ENCODE measurements around the gene TSNAX.
A peak's percentile ranks its signal among the peaks of the same experiment; 100 is the strongest.

The TSNAX gene

GRCh38 chr1:231594749-231595148, 66.3 kb downstream of the TSNAX start:
- Histone ChIP-seq H4K20me1 (ENCODE audit: insufficient read depth, low read length, poor library complexity, severe bottlenecking) (no peaks in the 10 kb centered on the region), H2AFZ (ENCODE audit: low read length) (no peak overlapping the region), H3K4me1 (ENCODE audit: insufficient read depth, low read length, poor library complexity, severe bottlenecking) (peaks cover 7% of the 10 kb centered on the region), H3K4me2 (ENCODE audit: low read depth, low read length, poor library complexity, severe bottlenecking) (no peak overlapping the region), H3K9me2 (replicated peaks; ENCODE audit: low read depth, low read length) (no peaks in the 10 kb centered on the region), H3K9ac (ENCODE audit: low read depth, low read length, poor library complexity, severe bottlenecking) (no peak overlapping the region), H3K36me3 (ENCODE audit: insufficient read depth, low read length) (no peaks in the 10 kb centered on the region), H3F3A (ENCODE audit: low read depth) (no peaks in the 10 kb centered on the region), H3K9me3 (ENCODE audit: insufficient read depth, low read depth, low read length) (no peaks in the 10 kb centered on the region), H3K27me3 (ENCODE audit: insufficient read depth, low read length, poor library complexity, severe bottlenecking) (no peaks in the 10 kb centered on the region), H3K79me2 (ENCODE audit: insufficient read depth, low read length) (no peaks in the 10 kb centered on the region), H3K4me3 (ENCODE audit: low read length, poor library complexity, severe bottlenecking) (no peak overlapping the region)
- TF ChIP-seq EZH2phosphoT487 (IDR thresholded peaks at IDR 0.05; ENCODE audit: borderline replicate concordance) (no peak), CTCF (conservative IDR thresholded peaks at IDR 0.05; ENCODE audit: low read length) (no peak)

GRCh38 chr1:231596337-231596791, 67.9 kb downstream of the TSNAX start:
- Histone ChIP-seq H4K20me1 (ENCODE audit: insufficient read depth, low read length, poor library complexity, severe bottlenecking) (no peaks in the 10 kb centered on the region), H3K9me3 (ENCODE audit: insufficient read depth, low read depth, low read length) (no peaks in the 10 kb centered on the region), H2AFZ (ENCODE audit: low read length) (peak overlapping the region; percentile 18; the same call in 1 of the 2 replicates), H3F3A (ENCODE audit: low read depth) (no peaks in the 10 kb centered on the region), H3K36me3 (ENCODE audit: insufficient read depth, low read length) (no peaks in the 10 kb centered on the region), H3K4me1 (ENCODE audit: insufficient read depth, low read length, poor library complexity, severe bottlenecking) (peaks cover 7% of the 10 kb centered on the region), H3K79me2 (ENCODE audit: insufficient read depth, low read length) (no peaks in the 10 kb centered on the region), H3K9ac (ENCODE audit: low read depth, low read length, poor library complexity, severe bottlenecking) (no peak overlapping the region), H3K27me3 (ENCODE audit: insufficient read depth, low read length, poor library complexity, severe bottlenecking) (no peaks in the 10 kb centered on the region), H3K4me2 (ENCODE audit: low read depth, low read length, poor library complexity, severe bottlenecking) (no peak overlapping the region), H3K4me3 (ENCODE audit: low read length, poor library complexity, severe bottlenecking) (no peak overlapping the region), H3K9me2 (replicated peaks; ENCODE audit: low read depth, low read length) (no peaks in the 10 kb centered on the region)
- TF ChIP-seq CTCF (conservative IDR thresholded peaks at IDR 0.05; ENCODE audit: low read length) (no peak), EZH2phosphoT487 (IDR thresholded peaks at IDR 0.05; ENCODE audit: borderline replicate concordance) (no peak)

GRCh38 chr1:231597971-231598370, 69.5 kb downstream of the TSNAX start:
- Histone ChIP-seq H3K79me2 (ENCODE audit: insufficient read depth, low read length) (no peaks in the 10 kb centered on the region), H3K36me3 (ENCODE audit: insufficient read depth, low read length) (no peaks in the 10 kb centered on the region), H4K20me1 (ENCODE audit: insufficient read depth, low read length, poor library complexity, severe bottlenecking) (no peaks in the 10 kb centered on the region), H3K4me1 (ENCODE audit: insufficient read depth, low read length, poor library complexity, severe bottlenecking) (peaks cover 7% of the 10 kb centered on the region), H3K4me3 (ENCODE audit: low read length, poor library complexity, severe bottlenecking) (no peak overlapping the region), H3K9me3 (ENCODE audit: insufficient read depth, low read depth, low read length) (no peaks in the 10 kb centered on the region), H3K9me2 (replicated peaks; ENCODE audit: low read depth, low read length) (no peaks in the 10 kb centered on the region), H3K4me2 (ENCODE audit: low read depth, low read length, poor library complexity, severe bottlenecking) (no peak overlapping the region), H2AFZ (ENCODE audit: low read length) (no peak overlapping the region), H3F3A (ENCODE audit: low read depth) (no peaks in the 10 kb centered on the region), H3K9ac (ENCODE audit: low read depth, low read length, poor library complexity, severe bottlenecking) (no peak overlapping the region), H3K27me3 (ENCODE audit: insufficient read depth, low read length, poor library complexity, severe bottlenecking) (no peaks in the 10 kb centered on the region)
- TF ChIP-seq EZH2phosphoT487 (IDR thresholded peaks at IDR 0.05; ENCODE audit: borderline replicate concordance) (no peak), CTCF (conservative IDR thresholded peaks at IDR 0.05; ENCODE audit: low read length) (no peak)
